Breast epithelium (tissue), 4 donors: ENCODE measurements around the gene RAB33A. TPM values are rescaled to one million over a fixed set of nuclear protein-coding genes. Genes with fewer than 3 reads are reported as not detected.

ENCODE experiments used
- DNase-seq, 2 donors: peaks; one replicate each; pipeline ENCODE4 v3.0.0-alpha.2; 2019; ENCODE audit warnings: low spot score in 2 of 2
- H3K27ac ChIP-seq, 2 donors: fragments of 200-600 bp; sonication (generic) in 1 of 2; one replicate each; pipeline ENCODE4 v1.5.1; 2016 to 2019; ENCODE audit warnings: mild to moderate bottlenecking in 1 of 2
- H3K27me3 ChIP-seq, 2 donors: fragments of 200-600 bp; sonication (generic) in 1 of 2; one replicate each; pipeline versions ENCODE4 v1.5.1 to v1.6.0; 2017 to 2019; ENCODE audit warnings: control low read depth in 1 of 2, mild to moderate bottlenecking in 1 of 2
- H3K36me3 ChIP-seq: fragments of 200-600 bp; one replicate; pipeline ENCODE4 v1.5.1; 2019
- H3K4me1 ChIP-seq, 2 donors: fragments of 200-600 bp; sonication (generic); one replicate each; pipeline ENCODE4 v1.5.1; 2016 to 2019; ENCODE audit warnings: control low read depth in 1 of 2
- H3K4me3 ChIP-seq, 3 donors: fragments of 200-600 bp; sonication (generic); 1 replicate in 2 of 3; 2 replicates in 1 of 3; pipeline ENCODE4 v1.5.1; 2016 to 2019; ENCODE audit warnings: mild to moderate bottlenecking in 3 of 3, moderate library complexity in 2 of 3
- H3K9me3 ChIP-seq, 2 donors: fragments of 200-600 bp; sonication (generic) in 1 of 2; one replicate each; pipeline ENCODE4 v1.5.1; 2016 to 2019; ENCODE audit warnings: control low read depth in 1 of 2
- POLR2A ChIP-seq: fragments of 450-650 bp; IDR thresholded peaks from one replicate; pipeline ENCODE4 v1.6.1; 2016; ENCODE audit warnings: antibody characterized with exemption, mild to moderate bottlenecking, moderate library complexity
- POLR2AphosphoS5 ChIP-seq, 3 donors: sonication (generic); formaldehyde crosslinking; IDR thresholded peaks; one replicate each; pipeline ENCODE4 v1.6.1; 2017; ENCODE audit warnings: antibody characterized with exemption in 3 of 3
- intact Hi-C: fragments of 100-400 bp; cut with DNase I; formaldehyde crosslinking; loops from one replicate; pipeline ENCODE4 v1.15.1; 2023; ENCODE audit warnings: low total_unique reads
- total RNA-seq, 3 donors: library from RNA; depleted of rRNA; stranded (reverse); fragments of >200 nt; gene quantifications; one replicate each; pipeline ENCODE4 v1.1.0, GENCODE V29; 2016
- TF ChIP-seq, protein P1 (sequence below), 3 donors: fragments of 450-650 bp; IDR thresholded peaks; one replicate each; pipeline ENCODE4 v1.5.1; 2016 to 2017; ENCODE audit warnings: antibody characterized with exemption in 3 of 3, mild to moderate bottlenecking in 3 of 3, moderate library complexity in 3 of 3

Gene RAB33A
- total RNA-seq, 3 donors from 2014 or later, result 0.73 to 2.6 (median 1.6) TPM

DNA sequence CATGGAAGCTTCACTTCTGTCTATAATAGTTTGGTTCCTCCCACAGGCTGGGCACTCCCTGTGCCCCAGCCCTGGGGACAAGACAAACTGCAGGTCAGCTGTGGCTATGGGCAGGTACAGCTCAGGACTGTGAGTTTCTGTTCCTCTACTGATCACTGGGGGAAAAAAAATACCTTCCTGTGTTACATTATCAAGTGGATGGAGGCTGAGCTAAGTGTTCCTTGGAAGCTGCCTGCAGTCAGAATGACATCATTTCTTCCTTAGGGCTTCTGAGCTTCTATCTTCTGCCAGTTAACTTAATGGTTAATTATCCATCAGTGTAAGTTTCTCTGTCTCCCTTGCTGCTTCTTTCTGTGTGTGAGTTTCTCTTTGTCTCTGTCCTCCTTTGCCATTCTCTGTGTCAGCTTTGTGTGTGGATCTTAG is 4.6 kb downstream of the RAB33A start:
- intact Hi-C loops, result no loop called here
- TF ChIP-seq POLR2A, result no peak
- TF ChIP-seq POLR2AphosphoS5 (IDR thresholded peaks at IDR 0.05), result no peak
- TF ChIP-seq, protein P1, sequence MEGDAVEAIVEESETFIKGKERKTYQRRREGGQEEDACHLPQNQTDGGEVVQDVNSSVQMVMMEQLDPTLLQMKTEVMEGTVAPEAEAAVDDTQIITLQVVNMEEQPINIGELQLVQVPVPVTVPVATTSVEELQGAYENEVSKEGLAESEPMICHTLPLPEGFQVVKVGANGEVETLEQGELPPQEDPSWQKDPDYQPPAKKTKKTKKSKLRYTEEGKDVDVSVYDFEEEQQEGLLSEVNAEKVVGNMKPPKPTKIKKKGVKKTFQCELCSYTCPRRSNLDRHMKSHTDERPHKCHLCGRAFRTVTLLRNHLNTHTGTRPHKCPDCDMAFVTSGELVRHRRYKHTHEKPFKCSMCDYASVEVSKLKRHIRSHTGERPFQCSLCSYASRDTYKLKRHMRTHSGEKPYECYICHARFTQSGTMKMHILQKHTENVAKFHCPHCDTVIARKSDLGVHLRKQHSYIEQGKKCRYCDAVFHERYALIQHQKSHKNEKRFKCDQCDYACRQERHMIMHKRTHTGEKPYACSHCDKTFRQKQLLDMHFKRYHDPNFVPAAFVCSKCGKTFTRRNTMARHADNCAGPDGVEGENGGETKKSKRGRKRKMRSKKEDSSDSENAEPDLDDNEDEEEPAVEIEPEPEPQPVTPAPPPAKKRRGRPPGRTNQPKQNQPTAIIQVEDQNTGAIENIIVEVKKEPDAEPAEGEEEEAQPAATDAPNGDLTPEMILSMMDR (IDR thresholded peaks at IDR 0.05), result no peak
- peaks cover 0 to 25% of the 10 kb centered on the region in 2 donors for H3K27me3 ChIP-seq
- DNase-seq, result no peak
- H3K4me3 ChIP-seq, result no peak overlapping the region
- no peak overlapping the region for H3K27ac ChIP-seq
- H3K36me3 ChIP-seq, result no peaks in the 10 kb centered on the region
- H3K4me1 ChIP-seq, result no peaks in the 10 kb centered on the region
- H3K9me3 ChIP-seq, result no peaks in the 10 kb centered on the region

GRCh38 chrX:130176942-130177341 is 5.2 kb downstream of the RAB33A start:
- no peak overlapping the region for H3K27ac ChIP-seq
- H3K9me3 ChIP-seq, result no peaks in the 10 kb centered on the region
- H3K4me3 ChIP-seq, result no peak overlapping the region
- no peak for TF ChIP-seq POLR2A
- TF ChIP-seq, protein P1 (IDR thresholded peaks at IDR 0.05), result no peak
- no peak for TF ChIP-seq POLR2AphosphoS5 (IDR thresholded peaks at IDR 0.05)
- intact Hi-C loops, result no loop called here
- H3K36me3 ChIP-seq, result no peaks in the 10 kb centered on the region
- no peaks in the 10 kb centered on the region for H3K4me1 ChIP-seq
- DNase-seq, result no peak
- H3K27me3 ChIP-seq, result peaks cover 0 to 24% of the 10 kb centered on the region in 2 donors

DNA sequence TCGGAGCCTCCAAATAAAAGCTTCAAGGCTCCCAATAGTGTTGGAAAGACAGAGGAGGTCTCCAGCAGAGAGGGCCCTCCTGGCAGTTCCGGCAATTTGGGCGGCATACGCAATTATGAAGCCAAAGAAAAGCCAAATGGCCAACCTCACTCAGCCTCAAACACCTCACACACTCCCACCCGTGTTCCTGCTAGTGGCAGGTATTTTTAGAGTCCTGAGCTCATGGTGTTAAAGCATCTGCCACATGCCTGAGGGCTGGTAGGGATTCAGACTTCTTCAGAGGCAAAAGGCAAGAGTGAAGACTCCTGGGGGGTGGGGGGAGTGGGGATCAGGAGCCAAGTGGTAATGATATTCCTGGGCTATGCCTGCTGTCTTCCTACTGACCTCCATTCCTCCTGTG is 7.4 kb downstream of the RAB33A start:
- no peaks in the 10 kb centered on the region for H3K4me1 ChIP-seq
- DNase-seq, result no peak
- intact Hi-C loops, result no loop called here
- no peak overlapping the region for H3K4me3 ChIP-seq
- peaks cover 0 to 11% of the 10 kb centered on the region in 2 donors for H3K27me3 ChIP-seq
- TF ChIP-seq, protein P1 (IDR thresholded peaks at IDR 0.05), result no peak
- no peak overlapping the region for H3K27ac ChIP-seq
- H3K9me3 ChIP-seq, result no peaks in the 10 kb centered on the region
- no peaks in the 10 kb centered on the region for H3K36me3 ChIP-seq

- H3K4me1 ChIP-seq, result no peaks in the 10 kb centered on the region
- intact Hi-C loops, result no loop called here
- no peaks in the 10 kb centered on the region for H3K9me3 ChIP-seq
- H3K36me3 ChIP-seq, result no peaks in the 10 kb centered on the region
- TF ChIP-seq, protein P1 (IDR thresholded peaks at IDR 0.05), result no peak
- TF ChIP-seq POLR2A, result no peak
- no peak for TF ChIP-seq POLR2AphosphoS5 (IDR thresholded peaks at IDR 0.05)
- H3K27ac ChIP-seq, result no peak overlapping the region
- no peak for DNase-seq
- H3K27me3 ChIP-seq, result peaks cover 0 to 8% of the 10 kb centered on the region in 2 donors
- no peak overlapping the region for H3K4me3 ChIP-seq
Measured at GRCh38 chrX:130179579-130180215, 7.9 kb downstream of the RAB33A start.

- TF ChIP-seq POLR2A, result no peak
- TF ChIP-seq, protein P1 (IDR thresholded peaks at IDR 0.05), result no peak
- no peak for TF ChIP-seq POLR2AphosphoS5 (IDR thresholded peaks at IDR 0.05)
- Histone ChIP-seq H3K27me3 (peaks cover 0 to 7% of the 10 kb centered on the region in 2 donors), H3K4me1 (no peaks in the 10 kb centered on the region), H3K27ac (no peak overlapping the region), H3K9me3 (no peaks in the 10 kb centered on the region), H3K36me3 (no peaks in the 10 kb centered on the region), H3K4me3 (no peak overlapping the region)
- intact Hi-C loops, result no loop called here
- DNase-seq, result no peak
Measured at GRCh38 chrX:130184168-130184567, 12.4 kb downstream of the RAB33A start.
